ENCODE data around the gene RIMKLA.

GRCh38 chr1:42466030-42466429, 85.4 kb downstream of the RIMKLA start:
- TF ChIP-seq POLR2AphosphoS5 (IDR thresholded peaks at IDR 0.05; ENCODE audit: borderline replicate concordance, low read depth, low read length) (no peak), EZH2 (IDR thresholded peaks at IDR 0.05) (no peak)
